NCI-H774 (cell line): ENCODE results near the gene ORM2.
"Not testable (repeated sequence)": the region's sequence is repeated elsewhere in the genome, so short reads cannot be mapped to it uniquely, and the experiment has no call there.

ENCODE experiments used
- DNase-seq: peaks from one replicate; lab custom pipeline; 2025; lab: John Stamatoyannopoulos, UW

The ORM2 gene

DNA sequence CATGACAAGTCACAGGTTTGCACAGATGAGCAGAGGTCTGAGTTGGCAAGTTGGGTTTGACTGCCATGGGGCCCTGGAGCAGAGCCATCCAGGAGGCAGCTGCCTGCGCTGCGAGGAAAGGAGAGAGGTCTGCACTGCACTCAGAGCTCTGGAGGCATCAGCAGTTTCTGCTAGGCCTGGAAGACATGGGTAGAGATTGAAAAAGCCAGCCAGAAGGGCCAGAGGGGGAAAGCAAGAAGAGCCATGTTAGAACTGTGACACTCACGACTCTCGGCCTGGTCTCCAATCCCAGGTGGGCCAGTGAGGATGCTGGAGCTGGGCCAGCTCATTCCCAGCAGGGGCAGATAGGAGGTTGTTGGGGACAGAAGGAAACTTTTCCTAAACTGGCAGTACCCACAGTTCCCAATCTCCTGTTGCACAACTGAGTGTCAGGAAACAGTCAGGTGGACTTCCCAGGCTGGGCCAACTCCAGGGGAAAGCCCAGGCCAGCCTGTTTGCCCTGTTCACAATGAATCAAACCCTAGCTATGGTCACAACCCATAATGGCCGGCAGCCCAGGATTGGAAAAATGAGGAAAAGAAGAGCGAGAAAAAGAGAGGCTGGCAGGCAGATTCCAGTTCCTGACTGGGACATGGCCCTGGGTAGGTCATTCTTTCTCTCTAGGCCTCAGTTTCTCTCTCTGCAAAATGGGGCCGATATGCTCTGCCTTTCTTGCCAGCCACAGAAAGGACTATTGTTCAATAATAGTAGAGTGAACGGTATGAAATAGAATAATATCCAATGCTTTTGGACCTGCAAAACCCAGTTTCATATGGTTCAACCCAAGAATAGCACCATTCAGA lies 14.6 kb upstream of the ORM2 start:
- DNase-seq: no peak

DNA sequence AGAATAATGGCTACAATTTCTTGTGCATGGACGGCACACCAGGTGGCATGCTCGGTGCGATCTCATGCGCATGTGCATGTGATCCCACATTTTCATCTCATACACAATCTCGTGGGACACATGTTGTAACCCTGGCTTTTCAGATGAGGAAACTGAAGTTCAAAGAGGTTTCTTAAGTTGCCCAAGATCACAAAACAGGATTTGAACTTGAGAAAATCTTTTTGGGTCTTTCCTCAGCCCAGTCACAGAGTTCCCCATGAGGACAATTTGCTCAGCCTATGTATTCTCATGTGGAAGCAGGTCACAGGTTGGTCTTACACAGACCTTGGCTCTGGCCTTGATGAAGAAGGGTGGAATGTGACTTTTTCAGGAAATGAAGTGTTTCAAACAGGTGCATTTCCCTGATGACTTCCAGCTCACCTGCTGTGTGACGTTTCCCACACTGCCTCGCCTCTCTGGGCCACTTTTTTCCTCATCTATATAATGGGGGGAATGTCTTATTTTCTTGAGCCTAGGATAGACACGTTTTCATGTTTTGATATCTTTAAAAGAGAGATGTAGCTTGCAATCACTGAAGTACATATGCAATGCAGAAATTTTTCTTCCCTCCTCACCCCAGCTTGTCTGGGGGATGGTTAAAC lies 13.8 kb upstream of the ORM2 start:
- no peak for DNase-seq

DNA sequence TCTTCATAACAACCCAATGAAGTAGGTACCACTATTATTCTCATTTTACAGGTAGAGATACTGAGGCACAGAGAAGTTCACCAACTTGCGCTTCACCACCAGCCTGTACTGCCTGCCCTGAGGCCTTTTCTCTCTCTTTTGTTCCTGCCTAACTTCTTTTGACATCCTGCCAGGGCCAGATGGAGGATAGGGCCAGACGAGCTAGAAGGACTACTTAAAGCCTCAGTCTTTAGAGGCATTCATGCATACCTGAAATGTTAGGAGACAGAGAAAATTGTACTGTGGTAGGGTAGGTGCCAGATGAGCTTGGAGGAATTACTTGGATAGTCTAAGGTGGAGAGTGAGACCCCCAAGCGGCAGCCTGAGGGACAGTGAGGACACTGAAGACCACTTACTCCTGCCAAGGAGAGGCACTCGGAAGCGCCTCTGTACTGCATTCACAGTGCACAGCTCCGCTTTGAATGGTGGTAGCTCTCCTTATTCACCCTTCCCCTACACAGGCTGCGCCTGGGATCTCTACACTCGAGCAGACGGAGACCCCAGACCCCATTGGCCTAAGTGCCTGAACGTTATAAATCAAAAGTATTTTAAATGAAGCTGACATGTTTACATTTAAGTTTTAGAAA lies 13.0 kb upstream of the ORM2 start:
- no peak for DNase-seq

DNA sequence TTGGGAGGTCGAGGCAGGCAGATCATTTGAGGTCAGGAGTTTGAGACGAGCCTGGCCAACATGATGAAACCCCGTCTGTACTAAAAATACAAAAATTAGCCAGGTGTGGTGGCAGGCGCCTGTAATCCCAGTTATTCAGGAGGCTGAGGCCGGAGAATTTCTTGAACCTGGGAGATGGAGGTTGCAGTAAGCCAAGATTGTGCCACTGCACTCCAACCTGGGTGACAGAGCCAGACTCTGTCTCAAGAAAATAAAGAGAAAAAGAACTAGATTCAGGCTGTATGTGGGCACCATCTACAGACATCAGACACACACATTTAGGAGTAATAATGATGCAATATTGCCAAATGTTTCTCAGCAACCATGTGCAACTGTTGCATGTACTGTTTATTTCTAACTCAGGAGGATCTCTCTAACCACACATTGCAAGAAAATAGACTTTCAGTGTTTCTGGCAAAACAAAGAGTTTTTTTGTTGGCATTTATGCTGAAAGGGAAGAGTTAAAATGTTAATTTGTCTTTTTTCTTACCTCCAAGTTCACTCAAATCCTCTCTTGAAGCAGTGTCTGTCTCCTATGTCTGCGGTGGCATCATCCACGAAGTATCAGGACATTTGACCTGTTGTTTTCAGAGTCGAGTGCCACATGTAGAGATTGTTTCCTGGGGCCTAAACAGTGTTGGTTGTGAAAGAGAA lies 11.9 kb upstream of the ORM2 start:
- DNase-seq: no peak

- DNase-seq: no peak
Observed at GRCh38 chr9:114318416-114318815, 11.3 kb upstream of the ORM2 start.

DNA sequence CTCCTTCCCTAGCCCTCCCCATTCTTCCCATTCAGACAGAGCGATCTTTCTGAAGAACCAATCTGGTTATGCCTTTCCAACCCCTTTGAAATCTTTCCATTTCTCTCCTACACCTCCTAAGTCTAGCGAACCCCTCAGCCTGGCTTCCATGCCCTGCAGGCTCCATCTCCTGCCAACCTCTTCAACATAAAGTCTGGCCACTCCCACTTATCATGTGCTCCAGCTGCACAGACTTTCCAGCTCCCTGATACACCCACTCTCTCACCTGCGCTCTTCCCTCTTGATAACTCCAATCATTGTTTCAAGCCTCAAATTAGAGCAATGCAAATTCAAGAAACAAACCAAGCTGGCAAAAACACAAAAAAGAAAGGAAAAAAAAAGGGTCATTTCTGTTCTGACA lies 10.5 kb upstream of the ORM2 start:
- DNase-seq: no peak

DNA sequence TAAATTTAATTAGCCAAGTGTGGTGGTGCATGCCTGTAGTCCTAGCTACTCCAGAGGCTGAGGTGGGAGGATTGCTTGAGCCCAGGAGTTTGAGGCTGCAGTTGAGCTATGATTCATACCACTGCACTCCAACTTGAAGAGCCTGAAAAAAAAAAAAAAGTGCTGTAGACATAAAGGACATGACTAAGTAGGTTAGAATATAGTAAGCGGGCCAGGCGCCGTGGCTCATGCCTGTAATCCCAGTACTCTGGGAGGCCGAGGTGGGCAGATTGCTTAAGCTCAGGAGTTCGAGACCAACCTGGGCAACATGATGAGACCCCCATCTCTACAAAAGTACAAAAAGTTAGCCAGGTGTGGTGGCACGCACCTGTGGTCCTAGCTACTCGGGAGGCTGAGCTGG lies 9.0 kb upstream of the ORM2 start:
- DNase-seq: not testable (repeated sequence)

DNA sequence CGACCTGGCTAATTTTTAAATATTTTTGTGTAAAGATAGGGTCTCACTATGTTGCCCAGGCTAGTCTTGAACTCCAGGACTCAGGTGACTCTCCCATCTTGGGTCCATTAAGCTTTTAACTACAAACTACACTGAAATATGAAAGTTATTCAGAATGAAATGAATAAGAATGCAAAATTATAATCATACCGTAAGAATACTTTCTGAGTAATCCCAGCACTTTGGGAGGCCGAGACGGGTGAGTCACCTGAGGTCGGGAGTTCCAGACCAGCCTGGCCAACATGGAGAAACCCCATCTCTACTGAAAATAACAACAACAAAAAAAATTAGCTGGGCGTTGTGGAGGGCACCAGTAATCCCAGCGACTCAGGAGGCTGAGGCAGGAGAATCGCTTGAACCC lies 7.9 kb upstream of the ORM2 start:
- DNase-seq: no peak

DNA sequence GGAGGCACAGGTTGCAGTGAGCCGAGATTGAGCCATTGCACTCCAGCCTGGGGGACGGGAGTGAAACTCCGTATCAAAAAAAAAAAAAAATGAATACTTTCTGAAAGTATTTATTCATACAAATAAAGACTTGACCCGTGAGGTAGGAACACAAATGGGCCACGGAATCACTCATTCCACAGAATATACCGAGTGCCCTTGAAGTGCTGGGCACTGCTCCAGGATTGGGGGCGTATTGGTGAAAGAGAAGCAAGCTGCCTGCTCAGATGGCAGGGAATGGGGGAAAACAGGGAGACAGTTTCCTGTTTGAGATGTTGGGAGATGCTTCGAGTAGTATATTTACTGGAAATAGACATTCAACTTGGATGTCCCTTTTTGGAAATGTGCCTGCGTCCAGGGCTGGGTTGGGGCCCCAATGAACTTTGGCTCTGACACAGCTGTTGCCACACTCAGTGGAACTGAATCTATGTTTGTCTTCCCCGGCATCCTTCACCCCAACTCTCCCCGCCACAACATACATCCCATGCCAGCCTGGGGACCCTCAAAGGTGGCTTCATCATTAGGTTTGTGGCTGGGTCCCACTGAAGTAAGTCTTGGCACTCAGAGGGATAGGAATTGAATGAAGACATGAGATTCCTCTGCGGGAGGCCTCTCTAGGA lies 7.4 kb upstream of the ORM2 start:
- DNase-seq: not testable (repeated sequence)

GRCh38 chr9:114322831-114323531 lies 6.7 kb upstream of the ORM2 start, which contains the start of gene ORM1:
Gene ORM1 (plus strand): TSS chr9:114323098. CDS start chr9:114323134, 36 bp downstream.
- DNase-seq: not testable (repeated sequence)

DNA sequence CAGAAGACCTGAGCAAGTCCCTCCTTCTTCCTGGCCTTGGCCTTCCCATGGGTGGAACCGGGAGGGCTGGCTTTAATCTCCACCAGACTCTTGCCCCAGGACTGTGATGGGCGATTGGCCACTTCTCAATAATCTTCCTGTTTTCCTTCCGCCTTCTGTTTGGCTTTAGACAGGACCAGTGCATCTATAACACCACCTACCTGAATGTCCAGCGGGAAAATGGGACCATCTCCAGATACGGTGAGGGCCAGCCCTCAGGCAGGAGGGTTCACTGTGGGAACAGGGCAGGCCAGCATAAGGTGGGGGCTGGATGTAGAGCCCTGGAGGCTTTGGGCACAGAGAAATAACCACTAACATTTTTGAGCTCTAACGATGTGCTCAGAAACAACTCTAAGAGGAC lies 5.8 kb upstream of the ORM2 start:
- DNase-seq: not testable (repeated sequence)

- no peak for DNase-seq
Observed at GRCh38 chr9:114324492-114324891, 5.2 kb upstream of the ORM2 start.

- DNase-seq: not testable (repeated sequence)
Observed at GRCh38 chr9:114324965-114325364, 4.7 kb upstream of the ORM2 start.

GRCh38 chr9:114325684-114326254 lies 3.9 kb upstream of the ORM2 start:
- not testable (repeated sequence) for DNase-seq

GRCh38 chr9:114327749-114328148 lies 1.9 kb upstream of the ORM2 start:
- DNase-seq: no peak

- not testable (repeated sequence) for DNase-seq
Observed at GRCh38 chr9:114328357-114328820, 1.3 kb upstream of the ORM2 start.

- DNase-seq: not testable (repeated sequence)
Observed at GRCh38 chr9:114328937-114329624, 588 bp upstream of the ORM2 start.

DNA sequence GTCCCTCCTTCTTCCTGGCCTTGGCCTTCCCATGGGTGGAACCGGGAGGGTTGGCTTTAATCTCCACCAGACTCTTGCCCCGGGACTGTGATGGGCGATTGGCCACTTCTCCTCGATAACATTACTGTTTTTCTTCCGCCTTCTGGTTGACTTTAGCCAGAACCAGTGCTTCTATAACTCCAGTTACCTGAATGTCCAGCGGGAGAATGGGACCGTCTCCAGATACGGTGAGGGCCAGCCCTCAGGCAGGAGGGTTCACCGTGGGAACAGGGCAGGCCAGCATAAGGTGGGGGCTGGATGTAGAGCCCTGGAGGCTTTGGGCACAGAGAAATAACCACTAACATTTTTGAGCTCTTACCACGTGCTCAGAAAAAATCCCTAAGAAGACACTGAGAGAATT lies 967 bp downstream of the ORM2 start:
- no peak for DNase-seq

GRCh38 chr9:114331229-114332195 lies 1.8 kb downstream of the ORM2 start:
- DNase-seq: not testable (repeated sequence)
